HG03135 (cell line): ENCODE data around the gene YKT6.
"Not testable (repeated sequence)": the region's sequence is repeated elsewhere in the genome, so short reads cannot be mapped to it uniquely, and the experiment has no call there.

Source experiments
- ATAC-seq: cut with Tn5 transposase; IDR thresholded peaks from one replicate; pipeline ENCODE4 v1.9.1; 2021; ENCODE audit warnings: mild to moderate bottlenecking, moderate library complexity; ENCODE audit not compliant: unreplicated experiment

Gene YKT6

GRCh38 chr7:44193011-44193802, 7.6 kb upstream of the YKT6 start:
- no peak for ATAC-seq

DNA sequence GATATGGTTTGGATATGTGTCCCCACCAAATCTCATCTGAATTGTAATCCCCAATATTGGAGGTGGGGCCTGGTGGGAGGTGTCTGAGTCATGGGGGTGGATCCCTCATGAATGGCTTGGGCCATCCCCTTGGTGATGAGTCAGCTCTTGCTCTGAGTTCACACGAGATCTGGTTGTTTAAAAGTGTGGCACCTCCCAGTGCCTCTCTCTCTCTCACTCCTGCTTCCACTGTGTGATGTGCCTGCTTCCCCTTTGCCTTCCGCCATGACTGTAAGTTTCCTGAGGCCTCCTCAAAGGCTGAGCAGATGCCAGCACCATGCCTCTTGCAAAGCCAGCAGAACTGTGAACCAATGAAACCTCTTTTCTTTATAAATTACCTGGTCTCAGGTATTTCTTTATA, 6.7 kb upstream of the YKT6 start:
- ATAC-seq, result no peak

- ATAC-seq, result no peak
Measured at GRCh38 chr7:44194562-44195145, 6.1 kb upstream of the YKT6 start.

DNA sequence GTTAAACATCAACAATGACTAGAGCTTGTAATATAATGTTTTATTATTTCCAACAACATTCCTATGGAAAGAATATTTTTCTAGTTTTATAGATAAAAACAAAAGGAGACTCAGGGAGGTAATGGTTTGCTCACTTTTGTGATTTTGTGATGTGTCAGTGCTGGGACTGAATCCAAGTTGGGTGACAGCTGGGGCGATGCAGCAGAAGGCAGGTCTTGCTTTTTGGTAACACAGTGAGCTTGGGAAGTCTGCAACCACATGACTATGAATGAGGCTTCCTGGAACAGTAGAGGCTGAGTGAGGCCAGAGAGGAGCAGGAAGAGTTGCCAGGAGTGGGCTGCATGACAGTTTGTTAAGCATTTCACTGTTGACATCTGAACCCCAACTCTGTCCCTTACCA, 4.9 kb upstream of the YKT6 start:
- no peak for ATAC-seq

DNA sequence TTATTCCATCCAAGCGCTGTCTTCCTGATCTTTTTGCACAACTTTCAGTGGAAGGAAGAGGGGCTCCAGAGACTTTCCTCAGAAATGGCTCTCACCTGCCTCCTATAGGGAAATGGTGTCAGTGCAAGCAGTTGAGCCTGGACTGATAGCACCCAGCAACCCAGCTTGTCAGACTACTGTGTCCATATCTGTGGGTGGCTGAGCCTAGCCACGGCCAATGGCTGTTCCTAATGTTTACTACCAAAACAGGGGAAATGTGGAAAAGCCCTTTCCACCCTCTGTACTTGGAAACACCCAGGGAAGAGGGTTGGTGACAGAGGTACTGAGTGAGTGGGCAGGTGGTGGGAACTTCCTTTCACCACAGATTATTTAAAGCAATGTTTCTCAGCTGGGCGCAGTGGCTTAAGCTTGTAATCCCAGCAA, 4.3 kb upstream of the YKT6 start:
- ATAC-seq, result no peak

DNA sequence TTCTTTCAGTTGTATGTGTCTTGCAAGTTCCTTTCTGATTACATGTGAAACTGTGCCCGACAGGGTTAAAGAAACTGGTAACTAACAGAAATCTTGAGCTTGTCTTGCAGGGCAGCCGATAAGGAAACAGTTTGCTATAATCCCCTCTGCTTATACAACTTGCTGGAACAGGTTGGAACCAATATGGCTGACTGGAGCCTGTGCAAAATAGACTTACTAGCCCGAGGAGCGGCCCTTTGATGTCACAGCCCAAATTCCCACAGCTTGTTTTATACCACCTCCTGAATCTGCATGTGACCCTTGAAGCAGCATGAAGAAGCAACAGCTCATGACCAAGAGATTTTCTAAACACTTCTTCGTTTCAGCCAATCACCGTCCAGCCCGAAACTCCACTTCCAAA, 3.3 kb upstream of the YKT6 start:
- no peak for ATAC-seq

- not testable (repeated sequence) for ATAC-seq
Measured at GRCh38 chr7:44200163-44200562, 615 bp upstream of the YKT6 start.

DNA sequence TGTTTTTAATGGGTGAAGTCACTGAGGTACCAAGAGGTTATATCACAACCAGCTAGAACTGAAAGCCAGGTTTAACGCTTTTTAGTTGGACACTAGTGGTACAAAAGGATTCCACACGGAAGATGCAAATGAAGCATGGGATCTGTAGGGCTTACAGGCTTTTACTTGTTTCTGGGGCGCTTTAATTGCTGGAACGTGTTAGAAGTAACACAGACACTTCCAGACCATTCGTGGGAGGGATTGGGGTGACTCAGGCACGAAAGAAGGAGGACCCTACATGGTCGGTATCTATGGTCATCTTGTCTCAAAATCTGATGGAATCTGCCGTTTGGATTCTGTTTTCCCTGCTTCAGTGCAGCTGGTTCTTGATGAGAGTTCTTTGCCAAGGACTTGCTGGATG, 1.0 kb downstream of the YKT6 start:
- no peak for ATAC-seq

DNA sequence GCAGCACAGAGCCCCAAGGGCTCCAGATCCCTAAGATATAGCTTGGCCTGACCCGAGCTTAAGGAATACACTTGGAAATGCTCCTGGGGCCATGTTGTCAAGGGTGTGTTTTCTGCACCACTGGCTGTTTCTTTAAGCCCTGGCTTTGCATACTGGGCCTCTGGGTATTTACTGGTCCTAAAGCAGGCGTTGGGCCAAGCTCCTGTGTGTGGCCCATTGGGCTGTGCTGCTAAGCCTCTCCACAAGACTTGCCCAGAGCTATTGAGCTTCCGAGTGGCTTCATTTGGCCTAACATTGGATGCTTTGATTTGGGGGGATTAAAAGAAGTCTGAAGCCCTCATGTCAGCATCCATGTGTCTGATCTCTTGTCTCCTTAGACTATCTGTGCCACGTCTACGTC, 5.2 kb downstream of the YKT6 start:
- no peak for ATAC-seq

- no peak for ATAC-seq
Measured at GRCh38 chr7:44208085-44208484, 7.3 kb downstream of the YKT6 start.

GRCh38 chr7:44210107-44210506, 9.3 kb downstream of the YKT6 start:
- ATAC-seq, result no peak

DNA sequence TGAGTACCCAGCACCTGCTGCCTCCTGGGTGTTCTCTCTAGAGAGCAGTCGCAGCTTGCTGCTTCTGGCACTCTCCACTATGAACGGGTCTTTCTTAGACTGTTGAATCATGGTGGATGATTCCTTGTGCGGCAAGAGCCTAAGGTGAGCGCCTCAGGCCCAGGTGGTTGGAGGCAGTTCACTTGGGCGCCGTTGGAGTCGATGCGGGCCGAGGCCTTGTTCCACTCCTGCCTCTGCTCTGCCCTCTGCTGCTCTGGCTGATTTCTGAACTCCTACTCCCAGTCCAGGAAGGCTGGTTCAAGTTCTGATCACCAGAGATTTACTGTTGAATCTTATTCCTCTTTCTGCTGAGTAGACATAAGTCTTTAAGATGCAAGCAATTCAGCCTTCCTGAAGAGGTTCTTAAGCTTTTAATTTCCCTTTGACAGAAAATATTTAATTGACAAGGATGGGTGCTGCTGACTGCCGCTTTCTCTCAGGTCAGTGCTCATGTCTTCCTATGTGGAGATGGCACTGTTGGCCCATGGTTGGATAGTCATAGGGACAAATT, 10.4 kb downstream of the YKT6 start:
- no peak for ATAC-seq

DNA sequence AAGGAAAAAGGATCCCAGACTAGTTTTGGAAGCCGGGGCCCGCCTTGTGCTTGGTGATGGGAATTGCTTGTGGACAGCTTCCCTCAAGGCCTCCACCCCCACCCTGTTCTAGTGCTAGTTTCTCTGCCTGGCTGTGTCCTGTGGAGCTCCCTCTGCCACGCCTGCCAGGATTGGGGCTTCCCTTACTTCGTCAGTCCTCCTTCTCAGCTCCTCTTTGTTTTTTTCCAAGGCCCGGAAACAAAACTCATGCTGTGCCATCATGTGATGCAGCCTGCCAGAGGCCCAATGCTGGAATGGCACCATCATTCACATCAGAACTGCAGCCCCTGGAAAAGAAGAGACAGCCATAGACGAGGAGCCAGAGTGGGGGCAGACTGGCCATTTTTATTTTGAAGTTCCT, 11.2 kb downstream of the YKT6 start:
- ATAC-seq, result no peak

DNA sequence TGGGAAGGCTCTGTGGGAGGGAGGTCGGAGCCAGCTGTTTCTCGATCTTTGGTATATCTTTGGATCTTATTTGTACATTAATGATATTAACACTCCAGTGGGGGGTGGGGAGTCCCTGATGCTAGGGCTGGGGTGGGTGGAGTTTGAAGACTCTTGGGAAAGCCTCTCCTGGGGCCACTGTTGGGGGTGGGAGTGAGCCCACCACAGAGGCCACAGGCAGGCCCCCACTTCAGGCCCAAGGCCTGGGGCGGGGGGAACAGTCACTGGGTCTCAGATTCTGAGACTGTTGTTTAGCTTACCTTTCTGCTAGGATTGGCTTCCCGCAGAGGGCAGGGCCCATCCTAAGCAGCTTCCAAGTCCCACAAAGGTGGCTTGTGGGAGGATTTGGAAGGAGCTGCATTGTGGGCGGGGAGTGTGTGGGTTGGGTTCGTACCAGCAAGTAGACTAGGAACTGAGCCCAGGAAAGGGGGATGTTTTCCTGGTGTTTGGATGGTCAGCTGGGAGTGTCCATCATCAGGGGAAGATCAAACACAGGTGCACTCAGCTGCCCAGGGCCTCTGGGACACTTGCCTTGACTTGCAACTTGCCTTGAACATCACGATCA, 11.9 kb downstream of the YKT6 start:
- ATAC-seq, result no peak

DNA sequence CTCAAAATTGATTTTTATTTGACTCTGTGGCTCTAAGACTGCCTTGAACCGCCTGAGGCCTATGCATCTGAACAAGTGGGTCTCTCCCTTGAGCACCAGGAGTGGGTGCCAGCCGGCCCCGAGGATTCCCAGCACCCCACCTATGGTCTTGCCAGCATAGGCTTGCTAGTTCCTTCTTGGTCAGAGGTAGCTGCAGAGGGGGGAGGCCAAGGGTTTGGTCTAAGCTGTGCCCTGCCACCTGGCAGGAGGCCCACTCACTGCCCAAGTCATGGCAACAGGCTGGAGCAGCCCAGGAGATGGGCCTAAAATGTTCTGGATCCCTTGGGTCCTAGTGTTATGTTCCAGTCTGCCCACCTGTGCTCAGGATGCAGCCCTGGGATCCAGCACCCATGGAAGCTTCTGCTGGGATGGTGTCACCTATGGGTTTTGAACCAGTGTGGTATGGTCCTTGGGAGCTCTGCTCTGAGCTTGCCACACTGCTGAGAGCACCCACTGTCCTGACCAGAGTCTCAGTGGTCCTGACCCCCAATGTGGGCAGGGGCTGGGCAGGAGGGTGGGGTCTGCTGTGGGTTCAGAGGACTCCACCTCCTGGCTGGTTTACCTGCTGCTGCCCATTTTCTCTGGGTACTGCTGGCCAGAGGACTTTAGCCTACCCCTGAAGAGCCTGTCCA, 12.6 kb downstream of the YKT6 start:
- ATAC-seq, result no peak

GRCh38 chr7:44213877-44214388, 13.2 kb downstream of the YKT6 start:
- no peak for ATAC-seq

- no peak for ATAC-seq
Measured at GRCh38 chr7:44215531-44215930, 14.8 kb downstream of the YKT6 start.

GRCh38 chr7:44216019-44216418, 15.2 kb downstream of the YKT6 start:
- no peak for ATAC-seq

GRCh38 chr7:44216521-44217222, 15.9 kb downstream of the YKT6 start:
- ATAC-seq, result no peak

- no peak for ATAC-seq
Measured at GRCh38 chr7:44217223-44217714, 16.5 kb downstream of the YKT6 start.
